CD14-positive monocyte (primary cell): Measurements from ENCODE around the gene PLA2G4D. TPM values are rescaled to one million over a fixed set of nuclear protein-coding genes. Genes with fewer than 3 reads are reported as not detected.

Source experiments
- DNase-seq, 3 donors: peaks; one replicate each; pipeline ENCODE4 v3.0.0-alpha.2; 2011 to 2022
- H2AFZ ChIP-seq: 2 replicates; pipeline ENCODE4 v1.6.0; 2012; ENCODE audit warnings: mild to moderate bottlenecking, low read depth, low read length, inconsistent platforms; ENCODE audit not compliant: insufficient read depth, poor library complexity, severe bottlenecking
- H3K27ac ChIP-seq, 2 donors: 1 replicate in 1 of 2; 2 replicates in 1 of 2; pipeline ENCODE4 v1.5.1; 2012 to 2013; ENCODE audit warnings: low read length in 2 of 2, control low read depth in 1 of 2, inconsistent platforms in 1 of 2, low read depth in 1 of 2, mild to moderate bottlenecking in 1 of 2
- H3K27me3 ChIP-seq, 2 donors: one replicate each; pipeline versions ENCODE4 v1.6.0 to v1.6.1; 2011 to 2013; ENCODE audit warnings: low read length in 2 of 2; ENCODE audit not compliant: control insufficient read depth in 2 of 2, insufficient read depth in 2 of 2
- H3K36me3 ChIP-seq, 2 donors: replicated peaks in 1 of 2; 1 replicate in 1 of 2; 2 replicates in 1 of 2; pipeline versions ENCODE4 v1.5.1 to v1.6.1; 2012 to 2013; ENCODE audit warnings: low read length in 2 of 2, control low read depth in 1 of 2, inconsistent platforms in 1 of 2, mild to moderate bottlenecking in 1 of 2; ENCODE audit not compliant: insufficient read depth in 2 of 2, control insufficient read depth in 1 of 2
- H3K4me1 ChIP-seq, 2 donors: 1 replicate in 1 of 2; 2 replicates in 1 of 2; pipeline versions ENCODE4 v1.5.1 to v1.6.1; 2012 to 2013; ENCODE audit warnings: low read length in 2 of 2, control low read depth in 1 of 2, inconsistent platforms in 1 of 2, mild to moderate bottlenecking in 1 of 2, moderate library complexity in 1 of 2; ENCODE audit not compliant: insufficient read depth in 2 of 2, control insufficient read depth in 1 of 2
- H3K4me2 ChIP-seq: replicated peaks from 2 replicates; pipeline ENCODE3; 2012; ENCODE audit warnings: low read length, moderate library complexity, mild to moderate bottlenecking; ENCODE audit not compliant: poor library complexity, severe bottlenecking; ENCODE audit errors: extremely low read depth
- H3K4me3 ChIP-seq, 3 experiments: fragments of 200-600 bp in 1 of 3; sonication (generic) in 1 of 3; replicated peaks in 1 of 3; 1 replicate in 2 of 3; 2 replicates in 1 of 3; pipeline ENCODE4 v1.5.1; 2011 to 2013; ENCODE audit warnings: low read length in 3 of 3, mild to moderate bottlenecking in 3 of 3, control low read depth in 2 of 3, low read depth in 2 of 3, inconsistent platforms in 1 of 3, moderate library complexity in 1 of 3
- H3K79me2 ChIP-seq: 2 replicates; pipeline ENCODE4 v1.6.0; 2012; ENCODE audit warnings: mild to moderate bottlenecking, control low read depth, inconsistent platforms, low read length, moderate library complexity; ENCODE audit not compliant: insufficient read depth
- H3K9ac ChIP-seq: 2 replicates; pipeline ENCODE4 v1.6.0; 2017; ENCODE audit warnings: low read length, mild to moderate bottlenecking; ENCODE audit not compliant: insufficient read depth, poor library complexity, severe bottlenecking
- H3K9me3 ChIP-seq, 2 donors: replicated peaks in 1 of 2; 1 replicate in 1 of 2; 2 replicates in 1 of 2; pipeline versions ENCODE4 v1.5.1 to v1.6.1; 2012 to 2013; ENCODE audit warnings: low read length in 2 of 2, control low read depth in 1 of 2; ENCODE audit not compliant: control insufficient read depth in 1 of 2, insufficient read depth in 1 of 2
- H4K20me1 ChIP-seq: 2 replicates; pipeline ENCODE4 v1.6.0; 2012; ENCODE audit warnings: mild to moderate bottlenecking, low read length, control low read depth, moderate library complexity; ENCODE audit not compliant: insufficient read depth
- H3K27ac Mint-ChIP-seq, 7 donors: one replicate each; pipeline ENCODE4 v1.8.0; 2020; ENCODE audit warnings: mild to moderate bottlenecking in 7 of 7, mixed read lengths in 7 of 7, moderate library complexity in 6 of 7, inconsistent platforms in 2 of 7
- H3K27me3 Mint-ChIP-seq, 3 donors: one replicate each; pipeline ENCODE4 v1.8.0; 2021 to 2022; ENCODE audit warnings: low read depth in 3 of 3, mild to moderate bottlenecking in 3 of 3, mixed read lengths in 3 of 3, moderate library complexity in 3 of 3, inconsistent platforms in 1 of 3
- H3K36me3 Mint-ChIP-seq, 2 donors: one replicate each; pipeline ENCODE4 v1.8.0; 2020; ENCODE audit warnings: mixed read lengths in 2 of 2, inconsistent platforms in 1 of 2, mild to moderate bottlenecking in 1 of 2
- H3K4me1 Mint-ChIP-seq: one replicate; pipeline ENCODE4 v1.8.0; 2020; ENCODE audit warnings: mild to moderate bottlenecking, mixed read lengths
- H3K4me3 Mint-ChIP-seq, 2 donors: one replicate each; pipeline ENCODE4 v1.8.0; 2020; ENCODE audit warnings: mild to moderate bottlenecking in 2 of 2, mixed read lengths in 2 of 2, moderate library complexity in 1 of 2
- H3K9me3 Mint-ChIP-seq, 7 donors: one replicate each; pipeline ENCODE4 v1.8.0; 2020 to 2022; ENCODE audit warnings: mixed read lengths in 7 of 7, mild to moderate bottlenecking in 6 of 7, moderate library complexity in 6 of 7, inconsistent platforms in 2 of 7
- WGBS: methylation state at CpG from one replicate; pipeline ENCODE4 v1.1.5; 2013; ENCODE audit warnings: missing lambda C conversion rate; ENCODE audit not compliant: insufficient coverage; 5-methylcytosine and 5-hydroxymethylcytosine counted together
- intact Hi-C, 2 donors: fragments of 100-400 bp; cut with micrococcal nuclease; formaldehyde crosslinking; loops; one replicate each; pipeline versions ENCODE4 v1.15.0 to v1.15.1; 2023
- polyA plus RNA-seq, 3 donors: library from polyadenylated mRNA; depleted of rRNA in 1 of 3; unstranded in 2 of 3; stranded (reverse) in 1 of 3; fragments of 300-500 nt in 2 of 3; fragments of >200 nt in 1 of 3; fragmentation: Illumina TruSeq in 2 of 3; gene quantifications; 1 replicate in 2 of 3; 2 replicates in 1 of 3; pipeline ENCODE4 v1.2.3, GENCODE V29; 2012 to 2021
- TF ChIP-seq, protein P1 (sequence below): fragments of 200-600 bp; IDR thresholded peaks from one replicate; pipeline ENCODE4 v1.8.0; 2022; ENCODE audit warnings: antibody characterized with exemption, mild to moderate bottlenecking

PLA2G4D gene
- polyA plus RNA-seq, 3 donors = not detected

DNA sequence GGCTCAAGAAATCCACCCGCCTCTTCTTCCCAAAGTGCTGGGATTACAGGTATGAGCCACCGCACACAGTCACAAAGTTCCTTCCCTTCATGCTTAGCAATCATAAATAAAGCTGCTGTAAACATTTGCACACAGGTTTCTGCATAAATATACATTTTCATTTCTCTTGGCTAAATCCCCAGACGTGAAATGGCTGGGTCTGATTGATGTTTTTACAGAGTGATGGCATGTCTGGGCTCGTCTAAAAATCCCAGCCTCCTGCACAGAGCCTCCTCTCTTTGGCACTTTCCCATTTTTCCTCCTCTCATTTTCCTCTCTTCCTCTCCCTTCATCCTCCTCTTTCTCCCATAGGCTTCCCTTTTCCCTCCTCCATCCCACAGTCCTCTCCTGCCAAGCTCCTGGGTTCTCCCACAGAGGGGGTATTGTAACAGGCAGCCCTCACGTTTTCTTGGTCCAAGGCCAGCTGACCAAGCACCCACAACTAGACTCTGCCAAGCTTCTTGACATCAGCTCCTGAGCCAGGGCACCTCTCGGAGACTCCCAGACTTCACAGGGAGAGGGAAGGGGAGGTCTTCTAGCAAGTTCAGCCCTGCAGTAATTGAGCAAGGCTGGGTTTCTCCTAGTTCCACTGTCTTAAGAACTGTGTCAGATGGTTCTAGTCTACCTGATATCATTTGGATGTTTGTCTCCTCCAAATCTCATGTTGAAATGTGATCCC is 63.0 kb downstream of the PLA2G4D start:
- Histone ChIP-seq H2AFZ (no peak overlapping the region), H3K9ac (no peak overlapping the region), H3K79me2 (no peaks in the 10 kb centered on the region), H3K9me3 (peaks cover 0 to 4% of the 10 kb centered on the region in 2 donors), H3K36me3 (no peaks in the 10 kb centered on the region), H3K27me3 (no peaks in the 10 kb centered on the region), H3K4me3 (no peak overlapping the region), H3K4me1 (peaks cover 14 to 21% of the 10 kb centered on the region in 2 donors), H4K20me1 (no peaks in the 10 kb centered on the region), H3K27ac (no peak overlapping the region), H3K4me2 (no peak overlapping the region)
- no peak overlapping the region for H3K4me3 Mint-ChIP-seq
- TF ChIP-seq, protein P1, sequence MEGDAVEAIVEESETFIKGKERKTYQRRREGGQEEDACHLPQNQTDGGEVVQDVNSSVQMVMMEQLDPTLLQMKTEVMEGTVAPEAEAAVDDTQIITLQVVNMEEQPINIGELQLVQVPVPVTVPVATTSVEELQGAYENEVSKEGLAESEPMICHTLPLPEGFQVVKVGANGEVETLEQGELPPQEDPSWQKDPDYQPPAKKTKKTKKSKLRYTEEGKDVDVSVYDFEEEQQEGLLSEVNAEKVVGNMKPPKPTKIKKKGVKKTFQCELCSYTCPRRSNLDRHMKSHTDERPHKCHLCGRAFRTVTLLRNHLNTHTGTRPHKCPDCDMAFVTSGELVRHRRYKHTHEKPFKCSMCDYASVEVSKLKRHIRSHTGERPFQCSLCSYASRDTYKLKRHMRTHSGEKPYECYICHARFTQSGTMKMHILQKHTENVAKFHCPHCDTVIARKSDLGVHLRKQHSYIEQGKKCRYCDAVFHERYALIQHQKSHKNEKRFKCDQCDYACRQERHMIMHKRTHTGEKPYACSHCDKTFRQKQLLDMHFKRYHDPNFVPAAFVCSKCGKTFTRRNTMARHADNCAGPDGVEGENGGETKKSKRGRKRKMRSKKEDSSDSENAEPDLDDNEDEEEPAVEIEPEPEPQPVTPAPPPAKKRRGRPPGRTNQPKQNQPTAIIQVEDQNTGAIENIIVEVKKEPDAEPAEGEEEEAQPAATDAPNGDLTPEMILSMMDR = no peak
- no peaks in the 10 kb centered on the region for H3K36me3 Mint-ChIP-seq
- peaks cover 15% of the 10 kb centered on the region for H3K4me1 Mint-ChIP-seq
- H3K9me3 Mint-ChIP-seq = peaks cover 0 to 18% (median 3%) of the 10 kb centered on the region in 7 donors
- H3K27ac Mint-ChIP-seq = no peak overlapping the region
- DNase-seq = no peak
- intact Hi-C loops = no loop called here
- peaks cover 6 to 28% (median 16%) of the 10 kb centered on the region in 3 donors for H3K27me3 Mint-ChIP-seq
- 90% methylated on average over 5 of the region's 6 CpGs for WGBS

DNA sequence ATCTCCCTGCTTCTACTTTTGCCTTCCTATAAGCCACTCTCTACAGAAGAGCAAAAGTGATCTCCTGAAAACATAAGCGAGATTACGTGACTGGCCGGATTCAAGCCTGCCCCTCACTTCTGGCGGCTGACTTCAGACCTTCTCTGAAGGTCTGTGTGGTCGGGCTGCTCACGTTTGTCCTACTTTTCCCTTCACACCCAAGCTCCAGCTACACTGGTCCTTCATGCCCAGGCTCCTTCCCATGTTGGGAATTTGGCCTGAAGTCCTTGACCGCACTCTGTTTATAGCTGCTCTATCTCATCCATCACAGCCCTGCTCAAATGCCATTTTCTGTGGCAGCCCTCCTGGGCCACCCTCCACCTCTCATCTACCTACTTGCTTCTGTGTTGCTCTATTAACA is 66.8 kb downstream of the PLA2G4D start:
- no peaks in the 10 kb centered on the region for H3K27me3 ChIP-seq
- no peak overlapping the region for H3K9ac ChIP-seq
- Mint-ChIP-seq H3K27me3 (peaks cover 8 to 27% (median 18%) of the 10 kb centered on the region in 3 donors), H3K27ac (no peak overlapping the region), H3K36me3 (no peaks in the 10 kb centered on the region), H3K4me3 (no peak overlapping the region), H3K4me1 (no peaks in the 10 kb centered on the region), H3K9me3 (peaks cover 4 to 19% (median 8%) of the 10 kb centered on the region in 7 donors)
- peaks cover 0 to 8% of the 10 kb centered on the region in 2 donors for H3K9me3 ChIP-seq
- no peak overlapping the region for H3K4me3 ChIP-seq
- TF ChIP-seq, protein P1 = no peak
- H3K4me1 ChIP-seq = no peaks in the 10 kb centered on the region
- intact Hi-C loops = no loop called here
- H3K79me2 ChIP-seq = no peaks in the 10 kb centered on the region
- 96% methylated on average over 7 of the region's 7 CpGs for WGBS
- no peak overlapping the region for H3K27ac ChIP-seq
- H3K36me3 ChIP-seq = no peaks in the 10 kb centered on the region
- H3K4me2 ChIP-seq = no peak overlapping the region
- DNase-seq = no peak
- H2AFZ ChIP-seq = no peak overlapping the region
- no peaks in the 10 kb centered on the region for H4K20me1 ChIP-seq
